Common myeloid progenitor, CD34-positive (primary cell): ENCODE data around the gene OR5L2.
"Not testable (repeated sequence)": the region's sequence is repeated elsewhere in the genome, so short reads cannot be mapped to it uniquely, and the experiment has no call there.

Experiments
- CTCF ChIA-PET: fragments of 350-600 bp; sonication (Branson Sonifier 250); formaldehyde crosslinking; loops from one replicate; lab custom pipeline; 2021; ENCODE audit warnings: antibody characterized with exemption; lab: Charles Lee
- POLR2A ChIA-PET: fragments of 350-600 bp; sonication (Branson Sonifier 250); formaldehyde crosslinking; loops from one replicate; lab custom pipeline; 2021; ENCODE audit warnings: antibody characterized with exemption; lab: Charles Lee
- DNase-seq, 3 donors: peaks; one replicate each; pipeline versions ENCODE4 v3.0.0 to v3.0.0-alpha.2; 2013
- H3K27ac ChIP-seq, 2 experiments: 1 replicate in 1 of 2; 2 replicates in 1 of 2; pipeline ENCODE4 v1.7.0; 2013; ENCODE audit warnings: inconsistent platforms in 2 of 2, low read length in 2 of 2, mild to moderate bottlenecking in 2 of 2, low read depth in 1 of 2, moderate library complexity in 1 of 2; ENCODE audit not compliant: severe bottlenecking in 2 of 2, insufficient read depth in 1 of 2, poor library complexity in 1 of 2
- H3K27me3 ChIP-seq, 5 experiments: replicated peaks in 2 of 5; 1 replicate in 3 of 5; 2 replicates in 2 of 5; pipeline versions ENCODE4 v1.6.1 to v1.7.0; 2013; ENCODE audit warnings: low read length in 4 of 5, mild to moderate bottlenecking in 2 of 5, moderate library complexity in 2 of 5, inconsistent platforms in 1 of 5; ENCODE audit not compliant: insufficient read depth in 5 of 5, control insufficient read depth in 4 of 5
- H3K36me3 ChIP-seq, 4 experiments: 1 replicate in 2 of 4; 2 replicates in 2 of 4; pipeline versions ENCODE4 v1.6.1 to v1.7.0; 2013; ENCODE audit warnings: low read length in 3 of 4, control low read depth in 1 of 4, mild to moderate bottlenecking in 1 of 4; ENCODE audit not compliant: control insufficient read depth in 4 of 4, insufficient read depth in 4 of 4
- H3K4me1 ChIP-seq, 4 experiments: 1 replicate in 3 of 4; 2 replicates in 1 of 4; pipeline versions ENCODE4 v1.6.1 to v1.7.1; 2013; ENCODE audit warnings: low read length in 3 of 4, mild to moderate bottlenecking in 3 of 4, control low read depth in 1 of 4, inconsistent platforms in 1 of 4, moderate library complexity in 1 of 4; ENCODE audit not compliant: control insufficient read depth in 4 of 4, insufficient read depth in 4 of 4; ENCODE audit errors: control extremely low read depth in 1 of 4
- H3K4me3 ChIP-seq, 7 experiments: 1 replicate in 4 of 7; 2 replicates in 3 of 7; pipeline versions ENCODE4 v1.5.1 to v1.7.0; 2013; ENCODE audit warnings: mild to moderate bottlenecking in 7 of 7, low read length in 6 of 7, moderate library complexity in 6 of 7, inconsistent platforms in 2 of 7, low read depth in 2 of 7, control low read depth in 1 of 7; ENCODE audit not compliant: insufficient read depth in 4 of 7, control insufficient read depth in 1 of 7; ENCODE audit errors: extremely low read depth in 1 of 7
- H3K9me3 ChIP-seq, 5 experiments: 1 replicate in 4 of 5; 2 replicates in 1 of 5; pipeline versions ENCODE4 v1.6.1 to v1.7.1; 2013; ENCODE audit warnings: low read length in 4 of 5, mild to moderate bottlenecking in 2 of 5, inconsistent platforms in 1 of 5, low read depth in 1 of 5, moderate library complexity in 1 of 5; ENCODE audit not compliant: control insufficient read depth in 4 of 5, insufficient read depth in 2 of 5; ENCODE audit errors: control extremely low read depth in 1 of 5
- WGBS: methylation state at CpG from one replicate; pipeline ENCODE4 v1.1.5; 2013; ENCODE audit not compliant: insufficient coverage; 5-methylcytosine and 5-hydroxymethylcytosine counted together

The OR5L2 gene

GRCh38 chr11:55838452-55838851, 11.4 kb downstream of the OR5L2 start, which contains the start of gene OR5D16:
Gene OR5D16 (plus strand): TSS chr11:55838752. CDS start chr11:55838752, 0 bp downstream.
- Histone ChIP-seq H3K36me3 (no peaks in the 10 kb centered on the region), H3K27ac (no peak within 1 kb of the TSS), H3K4me1 (no peaks in the 10 kb centered on the region), H3K9me3 (peaks cover 0 to 8% (median 0%) of the 10 kb centered on the region in 5 experiments), H3K27me3 (no peaks in the 10 kb centered on the region), H3K4me3 (no peak within 1 kb of the TSS)
- DNase-seq: no peak
- ChIA-PET POLR2A (no interaction called here), CTCF (no interaction called here)
- 11% methylated on average over 3 of the region's 3 CpGs for WGBS

GRCh38 chr11:55847453-55847852, 20.4 kb downstream of the OR5L2 start:
- no peaks in the 10 kb centered on the region for H3K9me3 ChIP-seq
- no peaks in the 10 kb centered on the region for H3K36me3 ChIP-seq
- no peaks in the 10 kb centered on the region for H3K4me1 ChIP-seq
- H3K4me3 ChIP-seq: no peak overlapping the region
- no peak overlapping the region for H3K27ac ChIP-seq
- CTCF ChIA-PET: no interaction called here
- POLR2A ChIA-PET: no interaction called here
- no peaks in the 10 kb centered on the region for H3K27me3 ChIP-seq
- no CpG with 5 or more reads among the region's 2 CpGs for WGBS
- no peak for DNase-seq

GRCh38 chr11:55849037-55849436, 22.0 kb downstream of the OR5L2 start:
- POLR2A ChIA-PET: no interaction called here
- CTCF ChIA-PET: no interaction called here

GRCh38 chr11:55852141-55852540, 25.1 kb downstream of the OR5L2 start:
- Histone ChIP-seq H3K4me3 (no peak overlapping the region), H3K27me3 (no peaks in the 10 kb centered on the region), H3K9me3 (no peaks in the 10 kb centered on the region), H3K36me3 (no peaks in the 10 kb centered on the region), H3K27ac (no peak overlapping the region), H3K4me1 (no peaks in the 10 kb centered on the region)
- POLR2A ChIA-PET: no interaction called here
- no CpG with 5 or more reads among the region's 1 CpG for WGBS
- CTCF ChIA-PET: no interaction called here
- DNase-seq: no peak

More at GRCh38 chr11:55849037-55849436, 22.0 kb downstream of the OR5L2 start:
- Histone ChIP-seq H3K4me1 (no peaks in the 10 kb centered on the region), H3K9me3 (no peaks in the 10 kb centered on the region), H3K4me3 (no peak overlapping the region), H3K27ac (no peak overlapping the region), H3K36me3 (no peaks in the 10 kb centered on the region), H3K27me3 (no peaks in the 10 kb centered on the region)
- DNase-seq: no peak

GRCh38 chr11:55854704-55855103, 27.7 kb downstream of the OR5L2 start:
- Histone ChIP-seq H3K27me3 (no peaks in the 10 kb centered on the region), H3K4me1 (no peaks in the 10 kb centered on the region), H3K4me3 (no peak overlapping the region), H3K36me3 (no peaks in the 10 kb centered on the region), H3K9me3 (no peaks in the 10 kb centered on the region), H3K27ac (no peak overlapping the region)
- no CpG with 5 or more reads among the region's 1 CpG for WGBS
- ChIA-PET POLR2A (no interaction called here), CTCF (no interaction called here)
- no peak for DNase-seq

- H3K9me3 ChIP-seq, POLR2A ChIA-PET, H3K27ac ChIP-seq, H3K4me1 ChIP-seq, H3K36me3 ChIP-seq, DNase-seq, H3K4me3 ChIP-seq, H3K27me3 ChIP-seq, CTCF ChIA-PET: not testable (repeated sequence)
- no CpG with 5 or more reads among the region's 4 CpGs for WGBS
Measured at GRCh38 chr11:55867354-55867753, 40.3 kb downstream of the OR5L2 start.

GRCh38 chr11:55872731-55873130, 45.7 kb downstream of the OR5L2 start:
- H3K27ac ChIP-seq, H3K27me3 ChIP-seq, H3K9me3 ChIP-seq, CTCF ChIA-PET, H3K36me3 ChIP-seq, POLR2A ChIA-PET, H3K4me1 ChIP-seq: not testable (repeated sequence)
- 28% methylated on average over 33 of the region's 33 CpGs for WGBS
- peak overlapping the region in 2 of 7 experiments; percentile 16 to 19 for H3K4me3 ChIP-seq
- DNase-seq: peak in 1 of 3 donors; percentile 1
